HFF-Myc (cell line): ENCODE data around the gene DYNC2LI1.

Source experiments
- DNase-seq: peaks from one replicate; pipeline ENCODE4 v3.0.0-alpha.2; 2011; ENCODE audit warnings: low read depth; ENCODE audit errors: extremely low read depth
- H3K4me3 ChIP-seq: replicated peaks from 2 replicates; pipeline ENCODE4 v1.5.1; 2011; ENCODE audit warnings: low read depth, mild to moderate bottlenecking, control low read depth, low read length
- TF ChIP-seq, protein P1 (sequence below): IDR thresholded peaks from 2 replicates; pipeline ENCODE4 v1.5.1; 2012; ENCODE audit warnings: mild to moderate bottlenecking, low read depth, low read length, control low read depth; ENCODE audit errors: missing control alignments

DYNC2LI1 gene

DNA sequence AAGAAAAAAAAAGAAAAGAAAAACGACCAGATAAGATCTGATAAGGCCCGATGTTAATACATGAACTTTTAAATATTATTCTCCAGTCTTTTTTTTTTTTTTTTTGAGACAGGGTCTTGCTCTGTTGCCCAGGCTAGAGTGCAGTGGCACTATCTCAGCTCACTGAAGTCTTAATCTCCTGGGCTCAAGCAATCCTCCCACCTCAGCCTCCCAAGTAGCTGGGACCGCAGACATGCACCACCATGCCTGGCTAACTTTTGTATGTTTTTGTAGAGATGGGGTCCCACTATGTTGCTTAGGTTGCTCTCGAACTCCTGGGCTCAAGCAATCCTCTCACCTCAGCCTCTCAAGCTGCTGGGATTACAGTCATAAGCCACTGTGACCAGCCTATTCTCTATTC is 63.2 kb downstream of the DYNC2LI1 start:
- no peak overlapping the region for H3K4me3 ChIP-seq
- TF ChIP-seq, protein P1, sequence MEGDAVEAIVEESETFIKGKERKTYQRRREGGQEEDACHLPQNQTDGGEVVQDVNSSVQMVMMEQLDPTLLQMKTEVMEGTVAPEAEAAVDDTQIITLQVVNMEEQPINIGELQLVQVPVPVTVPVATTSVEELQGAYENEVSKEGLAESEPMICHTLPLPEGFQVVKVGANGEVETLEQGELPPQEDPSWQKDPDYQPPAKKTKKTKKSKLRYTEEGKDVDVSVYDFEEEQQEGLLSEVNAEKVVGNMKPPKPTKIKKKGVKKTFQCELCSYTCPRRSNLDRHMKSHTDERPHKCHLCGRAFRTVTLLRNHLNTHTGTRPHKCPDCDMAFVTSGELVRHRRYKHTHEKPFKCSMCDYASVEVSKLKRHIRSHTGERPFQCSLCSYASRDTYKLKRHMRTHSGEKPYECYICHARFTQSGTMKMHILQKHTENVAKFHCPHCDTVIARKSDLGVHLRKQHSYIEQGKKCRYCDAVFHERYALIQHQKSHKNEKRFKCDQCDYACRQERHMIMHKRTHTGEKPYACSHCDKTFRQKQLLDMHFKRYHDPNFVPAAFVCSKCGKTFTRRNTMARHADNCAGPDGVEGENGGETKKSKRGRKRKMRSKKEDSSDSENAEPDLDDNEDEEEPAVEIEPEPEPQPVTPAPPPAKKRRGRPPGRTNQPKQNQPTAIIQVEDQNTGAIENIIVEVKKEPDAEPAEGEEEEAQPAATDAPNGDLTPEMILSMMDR, result no peak
- DNase-seq, result no peak

DNA sequence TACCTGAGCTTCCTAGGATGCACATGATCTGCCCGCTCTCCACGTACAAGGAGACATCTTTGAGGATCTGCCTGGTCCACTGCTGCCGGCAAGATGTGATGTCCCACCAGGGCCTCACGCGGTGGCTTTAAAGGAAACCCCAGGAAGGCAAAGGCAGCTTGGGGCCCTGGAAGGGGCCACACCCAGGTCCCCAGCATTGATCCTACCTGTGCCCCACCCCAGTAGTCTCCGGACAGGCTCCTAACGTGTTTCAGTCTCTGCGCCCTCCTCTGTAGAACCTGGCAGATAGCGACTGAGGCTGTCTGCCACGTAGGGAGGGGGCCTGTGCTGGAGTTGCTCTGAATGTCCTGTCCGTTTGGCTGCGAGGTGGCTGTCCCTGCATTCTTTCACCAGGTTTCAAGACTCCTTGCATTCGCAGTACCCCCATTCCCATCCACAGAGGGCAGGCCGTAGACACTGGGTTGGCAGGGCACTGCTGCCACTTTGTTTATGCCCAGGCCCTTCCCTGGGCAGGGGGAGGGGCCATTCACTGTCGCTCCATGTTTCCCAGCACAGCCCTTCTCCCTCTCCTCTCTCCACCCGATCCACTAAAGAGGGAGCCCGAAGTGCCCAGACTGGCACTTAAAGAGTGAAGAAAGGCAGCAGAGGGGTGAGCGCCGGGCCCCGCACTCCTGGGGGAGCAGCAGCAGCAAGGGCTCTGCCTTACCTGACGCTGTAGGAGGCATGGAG is 64.2 kb downstream of the DYNC2LI1 start:
- TF ChIP-seq, protein P1, result no peak
- no peak for DNase-seq
- H3K4me3 ChIP-seq, result no peak overlapping the region

DNA sequence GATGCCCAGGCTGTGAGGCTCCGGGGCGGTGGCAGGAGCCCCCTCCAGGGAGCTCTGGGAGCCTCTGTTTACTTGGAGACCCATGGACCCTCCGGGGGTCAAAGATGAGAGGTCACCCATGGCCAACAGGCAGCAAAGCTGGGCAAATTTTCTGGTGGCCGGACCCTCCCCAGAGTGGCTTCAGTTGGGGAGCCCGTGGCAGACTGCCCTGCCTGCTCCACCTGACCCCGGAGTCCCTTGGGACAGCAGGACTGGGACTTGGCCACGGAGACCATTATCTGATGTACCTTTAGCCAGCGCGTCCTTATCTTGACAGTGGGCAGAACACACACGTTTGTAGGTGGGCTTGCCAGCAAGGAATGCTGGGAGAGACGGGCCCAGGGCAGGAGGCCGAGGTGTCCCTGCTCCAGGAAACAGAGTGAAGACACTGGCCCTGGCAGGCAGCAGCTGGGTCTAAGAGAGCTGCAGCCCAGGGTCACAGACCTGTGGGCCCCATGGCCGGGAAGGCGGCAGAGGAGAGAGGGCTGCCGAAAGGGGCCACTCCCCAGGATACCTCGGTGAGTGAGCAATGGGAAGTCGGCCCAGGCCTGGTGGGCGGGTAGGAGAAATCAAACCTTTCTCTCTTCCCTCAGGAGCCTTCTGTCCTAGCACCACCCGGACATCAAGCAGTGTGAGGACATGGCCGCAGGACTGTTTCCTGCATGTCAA is 64.9 kb downstream of the DYNC2LI1 start, which contains the start of the genes ABCG5 and ABCG8:
Gene ABCG5 (minus strand): TSS at position 280 of the 708 bp plus-strand sequence. CDS start 160 bp downstream, at position 120.
Gene ABCG8 (plus strand): TSS at position 412 of the 708 bp plus-strand sequence. CDS start 83 bp downstream, at position 495.
- DNase-seq, result no peak
- TF ChIP-seq, protein P1, result no peak
- no peak within 1 kb of the TSS for H3K4me3 ChIP-seq

DNA sequence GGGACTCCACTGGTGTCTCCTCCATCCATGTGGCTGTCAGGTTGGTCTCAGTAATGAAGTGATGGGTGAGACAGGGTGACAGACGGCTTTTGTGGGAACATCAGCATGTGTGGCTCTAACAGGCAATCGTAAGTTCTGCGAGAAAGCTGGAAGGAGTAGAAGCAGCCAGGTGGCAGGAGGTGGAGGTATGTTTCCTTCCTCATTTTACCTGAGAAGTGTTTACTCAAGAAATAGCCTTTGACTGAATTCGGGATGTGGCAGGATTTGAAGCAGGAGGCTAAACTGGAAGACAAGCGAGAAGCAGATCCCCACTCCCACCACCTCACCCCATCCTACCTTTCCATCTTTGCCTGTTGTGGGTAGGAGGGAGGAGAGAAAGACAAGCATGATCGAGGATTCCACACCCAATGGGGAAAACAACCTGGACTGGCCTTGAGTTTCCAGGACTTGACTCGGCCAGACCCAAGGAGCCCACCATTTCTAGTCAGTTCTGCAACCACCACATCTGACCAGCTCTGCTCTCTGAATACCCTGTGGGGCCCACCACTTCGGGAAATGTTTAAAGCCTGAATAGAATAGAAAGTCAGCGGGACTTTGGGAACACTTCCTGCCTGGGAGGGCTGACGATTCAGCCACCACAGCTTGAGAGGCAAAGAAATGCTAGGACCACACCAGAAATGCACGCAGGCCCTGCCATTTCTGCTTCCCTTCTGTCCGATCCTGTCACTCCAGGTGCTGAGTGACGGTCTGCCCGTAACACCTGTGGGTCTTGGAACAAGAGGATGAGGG is 66.1 kb downstream of the DYNC2LI1 start:
- no peak overlapping the region for H3K4me3 ChIP-seq
- TF ChIP-seq, protein P1, result no peak
- no peak for DNase-seq

DNA sequence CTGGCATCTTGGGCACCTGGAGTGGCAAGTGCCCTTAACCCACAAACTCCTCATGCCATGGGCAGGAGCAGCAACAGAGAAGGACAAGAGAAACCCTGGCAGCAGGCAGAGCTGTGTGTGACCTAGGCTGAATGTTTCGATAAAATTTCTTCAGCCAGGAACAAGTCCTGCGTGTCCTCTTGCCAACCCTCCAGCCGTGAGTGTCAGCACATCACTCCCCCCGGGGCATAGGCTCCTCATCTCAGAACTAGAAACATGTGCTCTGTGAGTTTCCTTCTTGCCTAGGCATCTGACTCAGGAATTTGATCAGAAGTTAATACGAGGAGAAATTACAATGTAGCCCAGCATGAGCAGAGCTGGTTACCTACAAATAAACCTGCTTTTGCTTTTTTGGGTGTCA is 67.1 kb downstream of the DYNC2LI1 start:
- DNase-seq, result no peak
- TF ChIP-seq, protein P1, result no peak
- H3K4me3 ChIP-seq, result no peak overlapping the region

DNA sequence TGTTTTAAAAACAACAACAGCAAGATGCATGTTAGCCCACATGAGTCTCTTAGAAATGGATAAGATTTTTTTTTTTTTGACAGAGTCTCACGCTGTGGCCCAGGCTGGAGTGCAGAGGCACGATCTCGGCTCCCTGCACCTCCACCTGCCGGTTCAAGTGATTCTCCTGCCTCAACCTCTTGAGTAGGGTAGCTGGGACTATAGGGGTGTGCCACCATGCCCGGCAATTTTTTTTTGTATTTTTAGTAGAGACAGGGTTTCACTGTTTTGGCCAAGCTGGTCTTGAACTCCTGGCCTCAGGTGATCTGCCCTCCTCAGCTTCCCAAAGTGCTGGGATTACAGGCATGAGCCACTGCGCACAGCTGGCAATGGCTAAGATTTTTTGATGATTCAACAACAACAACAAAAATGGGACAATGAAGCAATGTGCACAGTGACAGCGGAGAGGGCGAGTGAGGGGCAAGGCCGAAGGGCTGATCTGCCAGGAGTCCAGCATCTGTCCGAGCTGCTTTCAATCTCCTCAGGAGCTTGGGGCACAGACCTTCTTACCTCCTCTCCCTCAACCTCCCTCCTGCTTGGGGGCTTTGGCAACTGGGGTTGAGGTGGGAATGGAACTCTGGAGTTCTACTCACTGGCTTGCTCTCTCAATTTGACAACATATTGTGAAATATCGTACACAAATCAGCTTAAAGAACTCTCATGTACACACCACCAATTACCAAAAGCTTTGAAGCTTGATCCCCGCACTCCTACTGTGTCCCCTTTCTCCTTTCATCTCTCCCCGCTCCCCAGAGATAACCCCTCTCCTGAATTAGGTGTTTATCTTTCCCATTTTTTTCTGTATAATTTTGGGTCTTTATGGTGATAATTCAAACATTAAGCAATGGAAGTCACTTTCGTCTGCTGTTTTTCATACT is 68.4 kb downstream of the DYNC2LI1 start:
- H3K4me3 ChIP-seq, result no peak overlapping the region
- DNase-seq, result no peak
- TF ChIP-seq, protein P1, result no peak
